NCI-H2196 treated with DMSO at 0.1 percent for 48 hours (cell line): ENCODE data around the gene SEMA5B.
A peak's percentile ranks its signal among the peaks of the same experiment; 100 is the strongest.

Experiments
- DNase-seq: peaks from one replicate; lab custom pipeline; 2025; ENCODE audit not compliant: unreplicated experiment; lab: John Stamatoyannopoulos, UW

The SEMA5B gene

DNA sequence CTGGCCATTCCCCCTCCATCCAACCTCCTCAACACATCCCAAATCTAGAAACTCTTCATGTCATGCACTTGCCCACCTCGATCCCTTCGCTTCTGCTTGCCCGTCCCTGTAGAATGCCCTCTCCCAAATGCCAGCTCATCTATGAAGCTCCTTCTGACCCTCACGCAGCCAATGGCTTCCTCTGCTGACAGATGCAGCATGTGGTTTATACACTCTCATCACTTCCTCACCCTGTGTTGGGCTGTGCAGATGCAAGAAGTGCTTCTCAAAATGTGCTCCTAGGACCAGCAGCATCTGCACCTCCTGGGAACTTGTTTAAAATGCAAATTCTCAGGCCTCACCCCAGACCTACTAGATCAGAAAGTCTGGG, 51.7 kb downstream of the SEMA5B start:
- DNase-seq = no peak

DNA sequence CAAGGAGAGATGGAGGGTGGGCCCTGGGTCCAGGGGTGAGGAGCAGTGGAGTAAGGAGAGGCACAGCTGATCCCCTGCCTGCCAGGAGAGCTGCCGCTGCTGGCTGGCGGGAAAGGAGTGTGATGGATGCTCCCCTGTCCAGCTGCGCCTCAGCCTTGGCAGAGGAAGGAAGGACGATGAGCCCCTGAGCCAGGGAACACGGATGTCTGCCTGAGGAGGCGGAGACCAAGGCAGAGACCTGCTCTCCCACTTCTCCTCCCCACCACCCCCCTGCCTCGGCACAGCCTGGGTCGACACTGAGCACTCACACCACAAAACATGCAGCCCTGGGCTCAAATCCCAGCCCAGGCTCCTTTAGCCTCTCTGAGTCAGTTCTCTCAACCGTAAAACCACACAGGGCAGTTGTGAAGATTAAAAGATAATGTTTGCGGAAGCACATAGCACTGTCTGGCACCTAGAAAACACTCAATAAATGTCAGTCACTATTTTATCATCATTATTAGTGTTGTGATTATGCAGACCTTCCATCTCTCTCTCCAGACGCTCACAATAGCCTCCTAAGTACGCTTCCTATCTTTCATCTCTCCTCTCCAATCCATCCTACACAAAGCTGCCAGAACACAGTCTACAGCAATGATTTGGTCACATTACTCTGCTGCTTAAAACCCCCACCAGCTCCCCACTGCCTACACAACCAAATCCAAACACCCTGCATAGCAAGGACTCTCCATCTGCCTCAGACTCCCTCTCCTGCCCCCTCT, 52.2 kb downstream of the SEMA5B start:
- peak; percentile 57 for DNase-seq

DNA sequence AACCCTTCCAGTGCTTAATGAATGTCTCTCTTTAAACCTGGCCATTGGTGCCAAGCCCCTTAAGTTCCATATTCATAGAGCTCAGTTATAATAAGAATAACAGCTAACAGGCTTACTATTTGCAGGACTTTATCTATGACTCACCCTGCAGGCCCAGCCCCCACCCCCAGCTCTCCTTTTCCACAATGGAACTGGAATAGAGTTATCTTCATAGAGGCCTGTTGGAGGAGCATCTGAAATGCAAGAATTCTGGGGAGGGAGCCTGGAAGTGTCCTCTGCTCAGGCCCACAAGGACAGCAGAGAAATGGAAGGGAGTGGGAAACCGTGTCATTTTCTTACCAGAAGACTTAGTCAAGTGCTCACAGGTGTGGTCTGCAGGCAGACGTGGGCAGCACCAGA, 52.8 kb downstream of the SEMA5B start:
- DNase-seq = no peak

DNA sequence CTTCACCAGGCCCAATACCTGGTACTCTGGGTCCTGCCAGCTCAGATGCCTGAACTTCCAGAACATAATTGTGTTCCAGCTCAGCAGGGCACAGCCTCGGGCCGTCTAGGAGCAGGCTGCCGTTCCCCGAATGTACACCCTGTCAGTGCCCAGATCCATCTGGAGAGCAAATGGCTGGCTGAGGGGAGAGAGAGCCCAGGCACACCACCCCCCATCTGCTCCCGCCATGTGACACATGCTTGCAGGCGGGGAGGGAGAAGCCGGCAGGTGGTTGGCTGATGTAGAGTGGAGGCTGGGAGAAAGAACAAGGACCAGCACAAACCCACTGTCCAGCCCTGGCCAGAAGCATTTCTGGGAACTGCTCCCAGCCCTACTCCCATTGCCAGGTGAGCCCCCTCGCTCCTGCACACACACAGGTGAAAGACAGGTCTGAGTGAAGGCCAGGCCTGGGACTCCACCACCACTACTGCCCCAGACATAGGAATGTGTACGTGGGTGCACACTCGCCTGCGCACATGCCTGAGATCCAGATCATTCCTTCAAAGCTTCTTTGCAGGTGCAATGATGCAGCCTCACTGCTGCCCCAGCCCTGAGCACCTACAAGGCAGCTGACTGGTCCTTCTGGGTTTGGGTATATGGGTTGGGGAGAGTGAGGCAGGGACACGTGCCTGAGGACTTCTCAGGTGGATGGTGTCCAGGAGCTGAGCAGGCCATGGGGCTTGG, 53.5 kb downstream of the SEMA5B start:
- no peak for DNase-seq

DNA sequence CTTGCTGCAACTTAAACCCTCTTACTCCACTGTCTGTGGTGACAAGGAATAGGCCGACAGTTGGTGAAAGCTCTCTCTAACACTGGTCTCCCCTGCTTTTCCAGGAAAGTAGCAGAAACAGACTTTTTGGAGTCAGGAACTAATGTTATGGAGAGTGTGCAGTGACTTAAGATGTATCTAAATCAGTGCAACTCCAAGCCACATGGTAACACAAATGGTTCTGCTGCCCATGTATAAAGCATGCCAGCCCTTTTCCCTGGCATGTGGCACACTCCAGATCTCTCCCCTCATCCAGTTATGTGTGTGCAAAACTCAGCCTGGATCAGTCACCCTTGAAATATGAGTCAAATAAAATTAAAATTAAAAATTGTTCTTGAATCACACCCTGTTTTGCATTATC, 55.4 kb downstream of the SEMA5B start:
- DNase-seq = no peak

DNA sequence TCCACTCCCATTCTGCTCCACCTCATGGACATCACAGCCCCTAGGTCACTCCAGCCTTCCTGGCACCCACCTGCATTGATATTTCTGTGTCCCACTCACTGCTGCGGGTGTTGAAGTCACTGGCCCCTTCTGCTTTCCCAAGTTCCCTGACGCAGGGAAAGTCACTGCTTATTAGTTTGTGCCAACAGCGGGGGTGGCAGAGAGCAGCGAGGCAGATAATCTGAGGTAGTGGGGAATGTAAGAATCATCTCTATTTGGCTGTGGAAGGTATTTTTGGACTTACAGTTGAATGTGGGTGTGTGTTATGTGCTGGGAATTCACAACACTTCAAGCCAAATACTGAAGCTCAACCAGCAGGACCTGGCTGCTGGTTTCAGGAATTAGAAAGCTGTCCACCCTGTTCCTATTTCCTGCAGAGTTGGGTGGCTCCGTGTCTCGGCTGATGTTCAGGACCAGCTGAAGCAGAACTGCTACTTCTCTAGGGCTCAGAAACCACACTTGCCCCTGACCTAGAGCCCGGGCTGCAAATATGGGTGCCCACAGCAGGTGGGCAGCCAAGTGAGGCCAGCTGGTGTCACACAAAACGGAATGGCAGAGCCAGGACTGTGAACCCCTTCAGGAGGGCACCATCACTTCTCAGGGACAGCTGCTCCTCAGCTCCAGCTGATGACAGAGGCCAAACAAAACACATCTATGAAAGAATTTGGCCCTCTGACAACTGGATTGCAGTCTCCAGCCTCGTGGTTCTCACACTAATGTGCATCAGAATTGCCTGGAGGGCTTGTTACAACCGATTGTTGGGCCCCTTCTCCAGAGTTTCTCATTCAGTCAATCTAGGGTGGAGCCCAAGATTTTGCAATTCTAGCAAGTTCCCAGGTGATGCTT, 57.7 kb downstream of the SEMA5B start:
- DNase-seq = no peak

DNA sequence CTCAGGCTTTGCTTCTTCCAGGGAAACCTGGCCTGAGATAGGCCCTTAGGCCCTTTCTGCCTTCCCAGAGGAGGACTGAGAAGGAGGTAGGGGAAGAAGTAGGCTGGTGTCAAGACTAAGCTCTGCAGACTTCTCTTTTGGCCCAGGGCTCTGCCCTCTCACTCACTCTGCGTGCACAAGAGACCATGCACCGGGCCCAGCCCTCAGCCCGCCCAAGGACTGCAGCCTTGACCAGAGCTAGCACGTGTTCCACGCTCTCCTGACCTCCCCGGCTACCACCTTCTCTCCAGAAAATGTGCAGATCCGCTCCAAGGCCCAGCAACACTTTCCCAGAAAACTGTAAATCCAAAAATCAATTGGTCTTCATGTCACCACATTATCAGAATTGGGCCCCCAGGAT, 59.8 kb downstream of the SEMA5B start:
- DNase-seq = no peak

DNA sequence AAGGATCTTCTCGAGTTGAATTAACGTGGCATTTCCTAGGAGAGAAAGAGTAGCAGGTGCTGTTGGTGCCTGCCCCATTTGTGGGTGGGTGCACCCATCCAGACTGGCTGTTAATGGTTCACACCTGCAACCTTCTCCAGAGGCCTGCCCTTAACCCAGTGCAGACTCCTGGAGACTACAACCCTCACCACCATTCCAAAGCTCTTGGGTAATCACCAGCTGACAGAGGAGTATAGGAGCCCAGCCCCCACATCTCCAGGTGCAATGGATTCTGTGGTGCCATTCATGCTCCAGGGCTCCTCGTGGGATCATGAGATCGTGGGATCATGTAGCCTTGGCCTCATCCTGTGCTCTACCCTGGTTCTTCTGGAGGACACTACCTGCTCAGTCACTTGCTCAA, 60.2 kb downstream of the SEMA5B start:
- DNase-seq = no peak

DNA sequence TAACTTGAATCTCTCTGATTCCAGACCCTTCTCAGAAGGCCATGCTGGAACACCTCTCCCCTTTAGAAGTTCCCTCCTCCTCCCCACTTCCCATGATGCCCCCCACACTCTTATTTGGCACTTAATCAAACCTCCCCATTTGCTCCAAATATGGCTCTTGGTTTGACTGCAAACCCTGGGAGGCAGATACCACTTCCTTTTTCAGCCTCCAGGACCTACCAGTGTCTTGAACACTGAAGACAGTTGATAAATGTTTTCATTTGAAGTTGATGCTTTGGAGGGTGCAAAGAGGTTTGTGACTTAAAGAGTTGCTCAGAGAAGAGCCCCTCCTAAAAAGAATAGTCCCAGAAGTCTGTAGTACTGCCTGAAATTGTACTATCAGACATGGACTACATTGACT, 61.5 kb downstream of the SEMA5B start:
- no peak for DNase-seq

DNA sequence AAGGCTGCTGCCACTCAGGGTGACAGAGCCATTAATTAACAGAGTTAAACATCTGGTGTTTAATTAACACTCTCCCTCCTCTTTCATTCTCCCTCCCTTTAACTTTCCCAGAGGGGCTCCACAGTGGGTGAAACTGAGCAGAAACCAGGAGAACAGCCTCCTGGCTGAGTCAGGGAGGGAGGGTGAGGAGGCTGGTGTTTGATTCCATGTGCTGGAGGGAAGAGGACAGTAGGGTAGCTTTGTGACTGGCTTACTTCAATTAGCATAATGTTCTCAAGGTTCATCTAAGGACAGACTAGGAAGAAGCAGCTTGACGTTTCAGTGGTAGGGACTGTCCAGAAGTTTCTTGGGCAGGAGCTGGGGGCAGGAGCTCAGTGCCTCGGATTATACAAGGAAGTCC, 62.8 kb downstream of the SEMA5B start:
- no peak for DNase-seq

DNA sequence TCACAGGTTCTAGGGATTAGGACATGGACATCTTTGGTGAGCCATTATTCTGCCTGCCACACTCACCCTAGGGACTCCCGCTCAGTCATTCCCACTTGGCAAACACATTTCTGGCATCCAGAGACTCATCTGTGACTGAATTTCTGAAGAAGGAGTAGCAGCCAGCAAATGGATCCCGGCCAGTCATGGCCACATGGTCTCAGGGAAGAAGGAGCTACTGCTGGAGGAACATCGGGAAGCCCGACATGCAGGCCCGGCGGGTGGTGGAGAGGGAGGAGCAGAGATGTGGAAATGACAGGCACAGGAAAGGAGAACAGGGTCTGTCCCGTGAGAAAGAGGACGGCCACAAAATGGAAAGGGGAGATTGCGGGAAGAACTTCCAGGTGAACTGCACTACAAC, 65.4 kb downstream of the SEMA5B start:
- DNase-seq = no peak

DNA sequence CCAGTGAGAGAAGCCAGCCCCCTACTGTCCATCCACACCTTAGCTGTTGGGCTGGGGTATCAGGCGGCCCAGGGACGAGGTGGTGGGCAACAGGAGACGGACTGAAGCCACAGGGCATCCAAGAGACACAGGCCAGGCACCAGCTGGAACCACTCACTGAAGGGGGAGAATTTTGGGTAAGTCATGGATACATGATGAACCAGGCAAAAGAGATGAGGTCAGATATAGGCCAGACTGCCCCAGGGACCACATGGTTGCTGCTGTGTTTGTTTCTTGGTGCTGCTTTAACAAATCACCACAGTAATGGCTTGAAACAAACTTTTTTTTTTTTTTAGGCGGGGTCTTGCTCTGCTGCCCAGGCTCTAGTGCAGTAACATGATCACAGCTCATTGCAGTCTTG, 66.4 kb downstream of the SEMA5B start:
- no peak for DNase-seq

DNA sequence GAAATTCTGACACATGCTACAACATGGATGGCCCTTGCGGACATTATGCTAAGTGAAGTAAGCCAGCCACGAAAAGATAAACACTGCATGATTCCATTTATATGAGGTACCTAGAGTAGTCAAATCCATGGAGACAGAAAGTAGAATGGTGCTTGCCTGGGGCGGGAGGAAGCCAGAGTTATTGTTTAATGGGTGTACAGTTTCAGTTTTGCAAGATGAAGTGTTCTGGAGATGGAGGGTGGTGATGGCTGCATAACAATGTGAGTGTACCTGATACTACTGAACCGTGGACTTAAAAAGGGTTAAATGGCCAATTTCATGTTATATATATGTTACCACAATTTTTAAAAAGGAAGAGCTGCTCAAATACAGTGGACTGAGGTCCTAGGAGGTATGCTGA, 66.9 kb downstream of the SEMA5B start:
- no peak for DNase-seq

DNA sequence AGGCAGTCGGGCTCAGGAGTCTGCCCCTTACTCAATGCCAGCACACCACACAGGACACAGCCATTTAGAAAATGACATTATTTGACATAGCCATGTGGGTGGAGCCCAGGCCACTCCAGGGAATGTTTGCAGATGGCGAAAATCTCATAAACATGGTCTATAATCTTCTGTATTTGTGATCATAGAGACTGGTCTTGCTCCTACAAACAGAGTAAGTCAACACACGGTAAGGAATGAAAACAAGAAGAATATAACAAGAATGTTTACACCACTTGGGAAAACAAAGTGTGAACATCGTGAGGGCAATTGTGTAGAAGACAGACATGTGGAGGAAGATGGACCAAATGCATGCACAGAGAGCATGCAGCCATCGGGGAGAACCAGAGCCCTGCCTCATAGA, 68.2 kb downstream of the SEMA5B start:
- no peak for DNase-seq

DNA sequence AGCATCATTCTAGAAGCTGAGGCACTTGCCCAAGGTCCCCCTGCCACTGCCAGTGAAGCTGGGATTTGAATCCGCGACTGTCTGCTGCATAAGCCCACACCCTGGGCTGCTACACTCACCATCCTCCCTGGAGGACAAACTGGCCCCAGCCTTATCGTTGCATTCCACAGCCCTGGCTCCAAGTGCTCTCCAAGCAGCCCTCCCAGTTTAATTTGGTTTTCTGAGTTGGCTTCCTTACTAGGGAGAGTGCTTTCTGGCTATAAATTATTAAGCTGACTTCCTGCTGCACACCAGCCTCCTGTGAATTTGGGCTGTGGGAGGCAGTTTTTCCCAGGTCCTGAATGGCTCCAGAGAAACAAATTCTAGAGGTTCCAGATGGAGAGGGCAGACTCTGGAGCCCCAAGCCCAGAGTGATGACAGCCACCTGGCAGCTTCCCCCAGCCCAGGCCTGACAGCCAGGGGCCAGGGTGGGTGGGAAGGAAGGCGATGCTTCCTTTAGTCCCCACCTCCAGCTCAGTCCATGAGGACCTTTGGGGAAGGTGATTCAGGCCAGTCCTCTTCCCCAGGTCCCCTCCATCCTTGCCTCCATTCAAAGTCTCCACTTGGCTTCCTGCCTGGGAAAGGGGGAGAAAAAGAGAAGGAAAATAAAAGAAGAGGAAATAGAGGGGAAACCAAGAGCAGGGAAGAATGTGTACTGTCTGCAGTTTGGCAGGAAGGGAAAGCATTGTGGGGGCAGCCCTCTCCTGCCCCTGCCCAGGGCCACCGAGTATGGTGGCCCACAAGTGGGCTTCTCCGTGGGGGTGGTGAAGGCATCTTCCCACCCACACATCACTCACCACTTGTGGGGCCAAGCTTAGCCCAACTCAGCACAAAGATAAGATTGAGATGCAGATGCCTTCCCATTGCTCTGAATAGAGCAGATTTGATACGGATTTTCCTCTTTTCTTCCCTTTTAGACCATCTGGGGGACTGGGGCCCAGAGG, 69.6 kb downstream of the SEMA5B start:
- no peak for DNase-seq

DNA sequence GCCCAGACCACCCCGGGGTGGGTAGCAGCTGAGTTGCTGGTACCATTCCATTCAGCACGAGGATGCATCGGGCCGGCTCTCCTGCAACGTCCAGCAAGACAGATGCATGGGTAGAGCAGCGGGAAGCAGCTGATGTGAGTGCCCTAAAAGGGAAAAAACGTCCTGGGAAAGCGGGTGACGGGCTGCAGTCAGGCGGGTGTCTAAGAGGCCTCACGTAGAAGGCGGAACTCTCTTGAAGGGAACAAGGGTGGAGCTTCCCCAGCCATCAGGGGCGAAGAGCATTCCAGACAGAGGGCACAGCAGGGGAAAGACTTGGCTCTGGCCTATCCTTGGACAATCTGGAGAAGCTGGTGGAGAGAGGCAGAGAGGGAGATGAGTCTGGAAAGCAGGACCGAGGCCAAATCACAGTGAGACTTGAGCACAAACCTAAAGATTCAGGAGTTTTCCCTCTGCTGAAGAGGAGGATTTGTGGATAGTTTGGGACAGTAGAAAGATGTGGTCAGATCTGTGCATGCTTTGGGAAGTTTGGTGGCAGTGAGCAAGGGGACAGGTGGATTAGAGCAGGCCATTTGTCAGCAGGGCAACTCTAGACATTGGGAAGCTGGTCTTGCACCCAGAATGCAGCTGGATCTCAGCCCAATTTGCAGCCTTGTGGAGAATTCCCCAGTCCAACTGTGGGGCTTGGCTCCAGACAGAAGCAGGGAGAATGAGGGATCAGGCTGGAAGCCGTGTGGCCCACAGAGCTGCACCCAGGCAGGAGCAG, 70.7 kb downstream of the SEMA5B start:
- no peak for DNase-seq

DNA sequence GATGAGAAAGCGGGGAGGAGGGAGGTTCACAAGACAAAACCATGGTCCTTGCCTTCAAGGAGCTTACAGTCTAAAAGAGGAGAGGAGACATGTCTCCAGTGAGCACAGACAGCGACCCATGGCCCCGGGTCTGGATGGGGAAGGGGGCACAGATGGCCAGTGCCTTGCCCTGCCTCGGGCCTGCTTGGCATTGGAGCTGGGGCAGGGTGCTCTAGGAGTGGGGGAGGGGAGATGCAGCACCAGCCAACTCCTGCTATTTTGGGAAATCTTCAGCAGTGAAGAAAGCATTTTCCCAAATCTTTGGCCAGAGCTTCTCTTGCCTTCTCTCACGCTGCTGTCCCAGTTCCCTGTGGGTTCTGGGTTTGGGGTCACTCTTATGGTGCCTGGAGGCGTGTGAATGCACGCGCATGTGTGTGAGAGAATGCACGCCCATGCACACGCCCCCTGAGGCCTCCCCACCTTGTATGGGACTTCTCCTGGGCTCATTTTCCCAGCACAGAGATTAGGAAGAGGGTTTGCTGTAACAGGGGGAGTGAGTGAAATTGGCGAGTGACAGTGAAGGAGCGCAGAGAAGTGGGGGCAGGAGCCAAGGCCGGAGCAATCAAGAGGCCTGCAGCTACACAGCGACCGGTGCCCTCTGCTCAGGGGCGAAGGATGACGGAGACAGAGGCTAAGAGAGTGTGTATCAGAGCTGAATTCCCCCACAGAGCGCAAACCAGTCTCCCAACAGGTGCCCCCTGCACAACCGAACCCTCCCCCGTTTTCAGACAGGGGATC, 71.5 kb downstream of the SEMA5B start:
- no peak for DNase-seq

DNA sequence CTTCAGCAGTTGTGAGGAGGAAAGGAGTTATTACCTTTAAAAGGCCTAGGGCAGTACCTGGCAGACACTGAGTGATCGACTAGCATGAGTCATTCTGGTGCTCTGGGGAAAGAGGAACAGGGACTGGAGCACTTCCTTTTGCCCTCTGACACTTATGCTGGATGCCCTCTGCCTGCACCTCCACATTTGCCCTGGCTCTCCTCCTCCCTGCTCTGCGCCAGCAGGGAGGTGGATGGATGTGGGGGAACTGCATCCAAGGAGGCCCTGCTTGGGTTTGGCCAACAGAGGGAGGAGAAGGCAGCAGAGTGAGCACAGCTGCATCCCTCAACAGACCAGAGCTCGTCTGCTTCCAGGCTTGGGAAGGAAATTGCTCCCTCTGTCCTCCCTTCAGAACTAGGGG, 75.0 kb downstream of the SEMA5B start:
- no peak for DNase-seq

DNA sequence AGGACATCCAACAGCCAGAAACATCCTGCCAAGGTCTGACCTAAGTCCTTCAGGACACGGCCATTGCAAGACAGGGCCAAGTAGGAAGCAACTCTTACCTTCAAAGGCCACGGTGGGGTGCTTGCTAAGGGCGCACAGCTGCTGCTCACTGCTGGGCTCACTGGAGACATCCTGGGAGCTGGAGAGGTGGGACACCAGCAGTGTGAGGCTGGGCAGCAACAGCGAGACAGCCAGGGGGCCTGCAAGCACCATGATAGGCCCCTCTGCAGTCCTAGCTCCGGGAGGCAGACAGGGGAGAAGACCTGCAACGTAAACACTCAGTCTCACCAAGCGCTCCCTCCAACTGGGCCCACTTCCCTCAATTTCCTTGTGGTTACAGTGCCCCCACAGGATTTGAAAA, 79.2 kb downstream of the SEMA5B start:
- no peak for DNase-seq
